ENCODE results near the gene CADM2. TPM values are rescaled to one million over a fixed set of nuclear protein-coding genes. Genes with fewer than 3 reads are reported as not detected.
"Not testable (repeated sequence)": the region's sequence is repeated elsewhere in the genome, so short reads cannot be mapped to it uniquely, and the experiment has no call there.

Gene CADM2
- total RNA-seq, 1 donor from 2014 or later, result not detected

DNA sequence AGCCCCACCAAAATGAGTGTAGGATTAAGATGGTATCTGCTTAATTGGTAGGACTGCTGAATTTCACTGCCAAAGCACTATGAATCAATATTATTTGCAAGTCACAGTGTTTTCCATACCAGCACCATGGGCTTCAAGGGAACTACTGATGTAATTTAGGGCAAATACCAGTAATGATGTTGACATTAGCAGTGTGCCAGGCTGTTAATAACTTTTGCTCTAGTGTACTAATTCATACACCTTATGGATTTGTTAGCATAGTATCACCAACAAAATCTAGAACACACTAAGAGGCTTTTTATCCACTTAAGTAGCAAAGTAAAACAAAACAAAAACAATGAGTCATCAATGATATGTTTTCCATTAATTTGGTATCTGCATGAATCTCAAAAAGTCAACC, 888.2 kb downstream of the CADM2 start:
- DNase-seq, result no peak

DNA sequence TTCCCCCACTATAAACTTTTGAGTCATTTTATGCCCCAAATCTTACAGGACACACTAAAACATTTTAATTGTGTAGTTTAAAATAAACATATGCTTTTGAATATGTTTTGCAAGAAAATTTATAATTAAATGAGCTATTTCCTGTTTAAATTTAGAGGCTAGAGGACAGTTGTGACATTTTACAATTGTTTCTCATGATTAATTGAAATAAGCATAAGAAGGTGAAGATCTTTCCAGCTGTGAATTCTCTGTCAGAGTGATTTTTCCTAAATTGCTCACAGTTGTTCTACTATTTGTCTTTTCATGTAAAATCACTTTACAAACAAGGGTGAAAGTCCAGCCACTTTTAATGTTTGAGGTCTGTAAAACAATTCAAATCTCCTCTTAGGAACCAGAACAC, 892.3 kb downstream of the CADM2 start:
- no peak for DNase-seq

DNA sequence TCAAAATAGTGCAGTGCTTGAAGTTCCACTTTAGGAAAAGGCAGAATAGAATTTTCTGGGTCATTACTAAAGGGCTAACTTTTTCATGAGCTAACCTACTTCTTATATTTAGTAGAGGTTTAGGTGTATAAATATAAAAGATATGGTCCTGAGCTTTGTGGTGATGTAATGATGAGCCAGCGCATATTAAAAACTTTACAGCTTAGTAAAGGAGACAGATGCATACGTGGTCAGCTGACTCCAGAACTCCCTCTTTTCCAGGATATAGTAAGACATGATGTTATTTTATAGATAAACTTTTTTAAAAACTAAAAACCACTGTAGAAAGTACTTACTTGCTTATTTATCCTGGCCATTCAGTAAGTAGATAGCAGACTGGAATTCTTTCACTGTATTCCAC, 895.0 kb downstream of the CADM2 start:
- DNase-seq, result no peak

DNA sequence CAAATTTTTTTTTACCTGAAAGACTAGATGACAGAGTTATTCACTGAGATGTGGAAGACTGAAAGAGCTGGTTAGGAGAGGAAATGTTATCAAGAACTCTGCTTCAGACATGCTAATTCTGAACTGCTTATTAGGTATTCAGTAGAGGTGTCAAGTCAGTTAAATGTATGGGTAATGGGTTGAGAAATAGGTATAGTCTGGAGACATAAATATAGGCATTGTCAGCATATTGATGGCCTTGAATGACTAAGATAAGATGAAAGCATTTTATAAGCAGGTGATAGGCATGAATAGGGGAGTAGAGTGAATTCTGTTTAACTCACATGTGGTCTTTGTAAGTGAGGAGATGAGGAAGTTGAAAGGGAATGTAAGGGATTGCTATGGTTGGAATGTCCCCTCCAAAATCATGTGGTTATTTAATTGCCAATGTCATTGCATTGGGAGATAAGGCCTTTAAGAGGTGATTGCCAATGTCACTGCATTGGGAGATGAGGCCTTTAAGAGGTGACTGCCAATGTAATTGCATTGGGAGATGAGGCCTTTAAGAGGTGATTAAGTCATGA, 904.2 kb downstream of the CADM2 start:
- DNase-seq, result no peak

DNA sequence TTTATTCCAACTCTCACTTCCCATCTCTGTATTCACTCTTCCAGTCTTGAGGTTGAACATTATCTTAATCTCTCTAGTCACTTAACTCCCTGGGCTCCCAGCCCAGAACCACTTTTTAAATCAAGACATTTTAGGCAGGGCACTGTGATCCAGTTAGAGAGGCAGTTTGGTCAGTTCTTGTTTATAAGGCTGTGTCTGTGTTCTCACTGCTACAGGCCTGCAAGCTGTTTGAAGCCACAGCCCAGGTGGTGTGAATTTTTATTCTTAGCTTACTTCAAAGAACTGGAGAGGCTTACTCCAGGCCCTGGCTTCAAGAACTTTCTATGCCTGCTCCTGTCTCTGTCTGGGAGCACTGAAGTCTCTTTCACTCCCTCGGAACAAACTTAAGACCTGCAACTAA, 906.1 kb downstream of the CADM2 start:
- no peak for DNase-seq

DNA sequence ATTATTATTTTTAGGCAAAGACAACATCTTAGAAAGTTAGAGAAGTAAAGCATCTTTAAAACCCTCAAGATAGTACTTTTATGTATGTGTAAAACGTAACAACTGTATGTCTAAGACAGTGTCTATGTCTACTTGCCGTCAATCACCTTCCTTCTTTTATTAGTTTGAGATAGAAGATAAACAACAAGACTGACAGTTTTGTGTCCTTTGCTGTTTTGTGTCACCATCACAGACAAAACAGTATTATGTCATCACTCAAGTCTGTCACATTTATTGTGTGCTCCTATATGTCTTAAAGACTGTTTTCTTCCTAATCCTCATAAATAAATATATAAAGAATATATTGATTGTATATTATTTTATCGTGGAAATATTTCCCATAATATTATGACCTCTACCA, 908.3 kb downstream of the CADM2 start:
- DNase-seq, result no peak

DNA sequence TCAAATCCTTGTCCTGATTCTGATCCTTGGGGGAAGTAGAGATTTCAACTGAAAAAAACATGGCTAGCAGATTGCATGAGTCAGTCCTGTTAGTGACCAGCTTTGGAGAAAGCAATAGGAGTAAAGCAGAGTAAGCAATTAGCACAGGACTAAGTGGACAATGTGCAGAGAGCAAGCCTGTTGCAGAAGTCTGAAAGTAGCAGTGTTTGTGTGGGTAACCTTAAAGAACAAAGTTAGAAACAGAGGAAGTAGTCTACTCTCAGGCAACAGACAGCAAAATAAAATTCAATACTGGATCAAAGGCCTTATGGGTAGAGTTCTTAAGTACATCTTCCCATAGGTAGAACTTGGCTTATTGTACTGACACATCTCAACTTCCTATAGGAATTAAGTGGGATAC, 916.8 kb downstream of the CADM2 start:
- DNase-seq, result no peak

DNA sequence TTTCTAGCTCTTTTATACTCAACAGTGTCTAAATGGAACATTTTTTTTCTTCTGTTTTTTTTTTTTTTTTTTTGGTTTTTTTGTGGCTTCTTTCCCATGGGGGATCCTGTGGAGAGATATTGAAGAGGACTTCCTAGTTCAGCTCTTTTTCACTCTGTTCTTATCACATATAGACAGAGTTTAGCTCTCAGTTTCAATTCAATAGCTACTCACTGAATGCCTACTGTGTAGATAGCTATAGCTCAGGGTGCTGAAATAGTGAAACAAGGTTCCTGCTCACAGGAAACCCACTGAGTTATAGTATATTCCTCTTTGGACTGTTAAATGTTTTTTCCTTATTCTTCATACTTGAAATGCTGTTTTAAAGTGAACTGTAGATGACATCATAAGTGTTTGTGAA, 918.8 kb downstream of the CADM2 start:
- no peak for DNase-seq

DNA sequence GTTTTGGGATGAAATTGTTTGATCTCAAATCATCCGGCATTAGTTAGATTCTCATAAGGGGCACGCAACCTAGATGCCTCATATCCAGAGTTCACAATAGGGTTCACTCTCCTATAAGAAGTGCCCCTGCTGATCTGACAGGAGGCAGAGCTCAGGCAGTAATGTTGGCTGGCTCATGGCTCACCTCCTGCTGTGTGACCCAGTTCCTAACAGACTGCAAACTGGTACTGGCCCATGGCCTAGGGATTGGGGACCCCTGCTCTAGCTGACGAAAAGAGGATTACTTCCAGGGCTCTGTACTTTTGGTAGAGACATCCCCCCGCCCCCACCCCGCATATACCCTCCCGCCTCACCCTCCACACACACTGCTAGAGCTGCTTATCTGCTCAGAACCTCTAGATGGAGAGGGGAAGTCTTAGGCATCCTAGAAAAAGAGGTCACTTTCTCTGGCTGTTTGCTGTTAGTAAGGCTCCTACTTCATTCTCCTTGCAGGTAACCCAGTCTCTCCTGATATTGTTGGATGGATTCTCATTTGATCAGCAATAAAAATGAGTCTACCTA, 923.1 kb downstream of the CADM2 start:
- no peak for DNase-seq

DNA sequence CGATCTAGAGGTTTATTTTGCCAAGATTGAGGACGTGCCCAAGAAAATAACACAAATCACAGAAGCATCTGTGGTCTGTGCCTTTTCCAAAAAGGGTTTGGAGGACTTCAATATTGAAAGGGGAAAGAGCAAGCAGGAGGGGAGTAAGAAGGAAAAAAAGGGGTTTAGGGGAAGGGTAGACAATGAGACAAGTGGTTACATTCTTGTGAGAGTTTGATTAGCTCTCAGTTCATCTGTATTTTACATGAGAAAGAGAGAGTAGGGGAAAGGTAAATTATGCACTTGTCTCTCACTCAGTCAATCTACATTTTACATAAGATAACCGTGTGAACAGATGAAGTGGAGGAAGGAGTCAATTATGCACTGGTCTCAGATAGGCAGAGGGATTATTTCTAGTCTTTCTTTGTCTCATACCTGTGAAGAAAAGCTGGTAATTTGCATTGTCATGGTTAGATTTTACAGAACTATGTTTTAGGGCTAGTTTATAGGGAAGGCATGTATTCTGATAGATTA, 931.3 kb downstream of the CADM2 start:
- no peak for DNase-seq

DNA sequence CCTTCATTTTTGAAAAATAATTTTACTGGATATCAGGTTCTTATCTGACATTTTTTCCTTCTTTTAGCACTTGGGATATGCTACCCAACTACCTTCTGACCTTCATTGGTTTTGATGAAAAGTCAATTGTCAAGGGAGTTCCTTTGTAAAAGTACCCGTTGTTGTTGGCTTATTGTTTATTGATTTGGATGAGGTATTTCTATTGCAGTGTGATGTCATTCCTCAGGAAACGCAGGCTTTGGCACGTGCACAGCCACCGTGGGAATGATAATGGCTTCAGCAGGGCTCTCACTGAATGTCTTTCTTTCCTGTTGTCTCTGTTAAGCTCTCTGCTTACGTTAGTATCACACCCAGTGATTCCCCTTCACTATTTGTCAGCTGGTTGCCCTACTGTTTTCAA, 944.6 kb downstream of the CADM2 start:
- DNase-seq, result no peak

DNA sequence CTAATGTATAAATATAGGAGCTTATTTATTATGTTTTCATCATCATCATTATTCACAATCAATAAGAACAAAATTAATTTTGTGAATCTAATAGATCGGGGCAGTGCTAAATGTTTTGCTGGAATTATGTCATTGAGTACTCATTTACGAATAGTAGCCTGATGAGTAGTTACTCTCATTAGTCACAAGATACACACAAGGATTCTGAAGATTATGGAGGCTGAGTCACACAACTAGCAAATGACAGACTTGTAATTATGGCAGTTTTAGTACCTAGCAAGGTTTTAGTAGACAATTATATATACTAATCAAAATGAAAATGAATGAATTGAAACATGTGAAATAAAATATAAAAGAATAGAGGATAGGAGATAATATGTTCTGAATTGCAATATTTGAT, 954.2 kb downstream of the CADM2 start:
- DNase-seq, result no peak

DNA sequence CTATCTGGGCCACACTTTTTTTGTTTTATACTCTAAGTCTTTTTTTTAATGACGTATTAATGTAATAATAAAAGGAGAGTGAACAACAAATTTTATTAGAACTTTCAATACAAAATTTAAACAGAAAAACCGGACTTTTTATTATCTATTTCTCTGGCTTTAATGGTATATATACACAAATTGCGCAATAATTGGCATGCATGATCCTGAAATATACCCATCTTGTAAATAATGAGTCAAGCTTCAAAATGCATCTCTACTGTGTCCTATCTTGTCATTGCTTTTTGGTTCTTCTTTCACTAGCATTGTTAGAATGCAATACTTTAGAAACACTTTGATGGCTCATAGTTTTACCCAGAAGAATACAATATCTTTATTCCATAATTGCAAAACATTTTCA, 963.6 kb downstream of the CADM2 start:
- DNase-seq, result no peak

DNA sequence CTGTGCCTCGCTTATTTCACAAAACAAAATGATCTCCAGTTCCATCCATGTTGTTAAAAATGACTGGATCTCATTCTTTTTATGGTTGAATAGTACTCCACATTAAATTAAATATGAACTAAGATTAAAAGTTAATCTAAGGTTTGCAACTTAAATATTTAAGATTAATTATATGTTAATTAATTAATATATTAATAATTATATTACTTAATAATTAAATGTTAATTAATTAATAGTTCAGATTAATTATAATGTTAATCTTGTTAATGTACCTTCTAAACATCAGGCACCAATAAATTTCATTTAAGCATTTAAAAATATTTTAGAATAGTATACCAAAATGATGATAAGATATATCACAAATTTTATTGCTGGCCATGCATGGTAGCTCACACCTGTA, 971.9 kb downstream of the CADM2 start:
- no peak for DNase-seq

DNA sequence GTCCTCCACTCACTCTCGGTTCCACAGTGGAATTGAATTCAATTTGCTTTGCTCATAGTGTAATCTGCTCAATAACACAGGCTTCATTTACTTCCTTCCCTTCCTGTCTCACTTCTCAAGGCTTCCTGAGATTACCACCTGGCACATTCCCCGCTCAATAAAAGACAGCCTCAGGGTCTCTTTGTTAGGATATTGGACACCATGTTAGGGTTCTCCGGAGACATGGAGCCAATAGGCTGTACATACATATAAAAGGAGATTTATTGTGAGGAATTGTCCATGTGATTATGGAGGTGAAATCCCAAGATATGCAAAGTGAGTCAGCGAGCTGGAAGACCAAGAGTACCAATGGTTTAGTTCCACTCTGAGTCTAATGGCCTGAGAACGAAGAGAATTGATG, 974.5 kb downstream of the CADM2 start:
- DNase-seq, result no peak

DNA sequence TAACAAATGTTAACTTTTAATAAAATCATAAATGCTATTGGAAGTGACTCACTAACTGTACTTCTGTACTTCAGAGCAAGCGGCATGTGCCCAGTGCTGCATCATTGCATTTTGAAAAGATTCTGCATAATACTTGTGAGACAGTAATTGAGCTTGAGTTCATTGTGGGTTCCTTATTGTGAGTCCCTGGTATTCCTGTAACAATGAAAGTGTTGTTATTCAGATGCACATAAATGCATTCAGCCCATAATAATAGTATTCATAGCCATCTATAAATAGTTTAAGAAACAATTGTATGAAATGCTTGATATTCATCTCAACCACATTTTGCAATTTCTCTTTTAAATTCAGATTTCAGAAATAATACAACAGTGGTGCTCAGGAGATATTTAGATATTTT, 976.4 kb downstream of the CADM2 start:
- no peak for DNase-seq

DNA sequence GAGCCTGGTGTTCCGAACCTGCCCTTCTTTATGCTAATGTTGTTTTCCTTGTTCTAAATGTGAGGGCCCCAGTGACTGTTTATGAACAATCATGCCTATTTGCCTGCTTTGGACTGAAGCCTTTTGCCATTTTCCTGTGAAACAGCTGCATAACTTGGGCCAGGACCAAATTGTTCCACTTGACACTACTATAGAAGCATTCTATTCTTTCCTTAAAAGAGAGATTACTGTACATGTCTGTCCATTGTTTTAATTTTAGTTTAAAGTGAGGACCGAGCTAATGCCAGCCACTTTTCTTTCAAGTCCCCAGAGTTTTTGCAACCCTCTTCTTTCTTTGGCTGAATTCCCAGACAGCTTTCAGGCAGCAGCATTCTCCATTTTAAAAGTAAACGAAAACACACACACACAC, 980.3 kb downstream of the CADM2 start:
- no peak for DNase-seq

DNA sequence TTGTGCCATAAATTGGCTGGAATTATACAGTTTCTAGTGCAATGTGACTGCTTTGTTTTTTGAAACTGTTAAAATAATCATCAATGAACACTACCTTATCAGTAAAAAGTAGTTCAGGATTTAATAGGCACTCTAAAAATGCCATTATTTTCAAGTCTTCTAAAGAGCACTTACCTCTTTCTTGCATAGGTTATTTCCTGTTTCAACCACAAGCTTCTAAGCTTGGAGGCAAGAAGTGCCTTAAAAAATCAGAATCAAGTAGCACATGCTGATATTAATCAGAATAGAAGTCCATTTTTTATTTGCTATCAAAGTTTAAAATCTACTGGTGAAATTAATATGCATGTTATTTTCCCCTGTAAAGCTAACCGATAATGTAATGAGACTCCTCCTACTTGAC, 991.6 kb downstream of the CADM2 start:
- no peak for DNase-seq

DNA sequence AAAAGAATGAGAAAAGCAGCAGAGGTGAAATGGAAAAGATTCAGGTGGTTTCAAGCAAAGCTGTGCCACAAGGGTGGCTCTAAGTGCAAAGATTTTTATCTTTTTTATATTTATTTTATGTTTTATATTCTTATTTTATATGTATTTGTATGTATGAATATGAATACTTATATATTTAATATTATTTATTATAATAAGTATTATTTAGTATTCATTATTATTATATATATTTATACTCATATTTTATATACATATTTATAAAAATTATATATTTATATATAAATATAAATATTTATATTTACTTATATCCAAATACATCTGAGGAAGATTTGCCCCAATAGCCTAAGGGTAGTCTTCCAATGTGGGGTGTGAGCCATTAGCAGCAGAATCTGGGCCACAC, 1002.0 kb downstream of the CADM2 start:
- DNase-seq, result no peak

DNA sequence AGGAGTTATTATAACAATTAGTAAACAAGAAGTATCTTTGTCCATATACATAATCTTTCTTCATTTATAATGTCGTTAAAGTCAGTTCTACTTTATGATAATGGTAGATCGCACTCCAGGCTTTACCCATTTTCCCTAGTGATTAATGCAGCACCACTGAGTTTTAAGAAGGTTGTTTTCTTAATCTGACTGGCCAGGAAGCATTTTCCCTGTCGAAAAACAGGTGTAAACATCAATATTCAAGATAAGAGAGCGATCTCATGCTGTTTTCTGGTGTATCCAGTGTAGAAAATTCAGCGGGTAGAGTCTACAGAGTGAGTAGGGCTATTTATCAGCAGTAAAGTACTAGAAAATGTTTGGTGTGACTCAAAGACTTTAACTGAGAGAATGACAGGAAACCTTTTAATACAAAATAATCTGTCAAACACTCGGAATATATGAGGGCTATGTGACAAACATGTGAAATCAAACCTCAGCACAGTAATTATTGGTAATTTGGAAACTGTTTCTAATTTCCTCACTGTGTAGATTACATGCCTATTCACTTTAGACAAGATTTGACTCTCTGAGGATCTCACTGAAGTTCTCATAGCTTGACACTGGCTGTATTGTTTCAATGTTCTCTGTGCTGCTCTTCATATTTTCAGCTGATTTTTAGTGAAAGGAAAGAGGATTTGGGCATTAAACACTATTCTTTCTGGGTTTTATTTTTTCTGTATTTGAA, 1019.0 kb downstream of the CADM2 start:
- DNase-seq, result no peak

DNA sequence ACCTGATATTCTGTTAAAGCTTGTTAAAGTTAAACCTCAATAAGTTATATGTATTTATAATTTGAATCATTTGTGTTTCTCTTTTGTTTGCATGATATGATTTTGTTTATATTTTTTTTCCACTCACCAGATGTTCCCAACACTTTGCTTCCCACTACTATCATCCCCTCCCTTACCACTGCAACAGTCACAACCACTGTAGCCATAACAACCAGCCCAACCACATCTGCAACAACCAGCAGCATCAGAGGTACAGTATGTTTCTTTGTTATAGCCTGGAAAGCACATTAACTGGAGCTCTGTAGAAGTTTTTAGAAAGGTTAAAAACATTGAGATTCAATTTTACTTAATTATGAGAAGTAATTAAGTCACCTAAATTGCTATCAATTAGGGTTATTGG, 1020.2 kb downstream of the CADM2 start:
- no peak for DNase-seq

DNA sequence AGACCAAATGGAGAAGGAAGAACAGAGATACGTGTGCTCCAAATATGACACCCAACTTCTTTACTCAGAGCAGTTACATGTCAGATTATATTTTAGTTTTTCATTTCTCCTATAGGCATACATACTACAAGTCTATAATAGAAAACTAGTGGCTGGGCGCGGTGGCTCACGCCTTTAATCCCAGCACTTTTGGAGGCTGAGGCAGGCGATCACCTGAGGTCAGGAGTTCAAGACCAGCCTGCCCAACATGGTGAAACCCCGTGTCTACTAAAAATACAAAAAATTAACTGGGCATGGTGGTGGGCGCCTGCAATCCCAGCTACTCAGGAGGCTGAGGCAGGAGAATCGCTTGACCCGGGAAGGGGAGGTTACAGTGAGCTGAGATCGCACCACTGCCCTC, 1030.8 kb downstream of the CADM2 start:
- DNase-seq, result not testable (repeated sequence)

DNA sequence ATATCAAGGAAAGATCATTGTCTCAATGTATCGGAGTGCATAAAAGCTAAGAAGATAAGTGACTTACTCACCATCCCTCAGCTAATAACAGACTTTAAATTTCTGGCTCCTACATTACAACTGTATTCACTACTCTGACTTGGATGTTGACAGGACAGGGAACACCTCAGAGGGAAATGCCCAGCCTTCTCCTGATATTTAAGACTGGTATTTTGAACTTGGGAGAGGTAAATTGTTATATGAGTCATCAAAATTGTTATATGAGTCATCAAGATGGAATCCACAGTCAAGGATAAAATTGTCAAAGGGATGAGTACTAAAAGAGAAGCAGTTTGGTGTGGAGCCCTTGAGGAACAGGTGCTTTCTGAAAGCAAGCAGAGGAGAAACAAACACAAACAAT, 1070.8 kb downstream of the CADM2 start:
- no peak for DNase-seq

DNA sequence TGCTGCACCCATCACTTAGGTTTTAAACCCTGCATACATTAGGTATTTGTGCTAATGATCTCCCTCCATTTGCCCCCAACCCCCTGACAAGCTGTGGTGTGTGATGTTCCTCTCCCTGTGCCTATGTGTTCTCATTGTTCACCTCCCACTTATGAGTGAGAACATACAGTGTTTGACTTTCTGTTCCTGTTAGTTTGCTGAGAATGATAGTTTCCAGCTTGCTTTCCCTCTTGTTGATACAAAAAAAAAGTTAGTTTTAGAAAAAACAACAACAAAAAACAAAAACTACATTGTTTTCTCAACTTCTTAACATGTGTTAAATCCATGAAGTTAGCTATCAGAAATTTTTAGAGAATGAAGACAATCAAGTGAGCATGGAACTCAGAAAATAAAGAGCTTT, 1079.1 kb downstream of the CADM2 start:
- DNase-seq, result no peak
